Central memory CD4-positive, alpha-beta T cell (primary cell): ENCODE results near the gene BCL7B.
"Not testable (repeated sequence)": the region's sequence is repeated elsewhere in the genome, so short reads cannot be mapped to it uniquely, and the experiment has no call there.

Experiments
- DNase-seq: peaks from one replicate; pipeline ENCODE4 v3.0.0; 2022
- total RNA-seq, 3 experiments: gene quantifications; one replicate each; lab custom pipeline; 2026; lab: John Stamatoyannopoulos, UW

Gene BCL7B
- 49.6 to 62.9 (median 54.2) reads per million in 3 experiments for total RNA-seq

- DNase-seq, result peak; percentile 81
These were observed at the start of gene BCL7B for GRCh38 chr7:73557397-73558257. TSS of gene BCL7B (minus strand) at chr7:73557690. CDS start at chr7:73557578, 112 bp downstream.

- no peak for DNase-seq
These were observed 48.2 kb upstream of the BCL7B start for GRCh38 chr7:73605601-73606220.

GRCh38 chr7:73602721-73603651 is 45.5 kb upstream of the BCL7B start:
- DNase-seq, result no peak

DNA sequence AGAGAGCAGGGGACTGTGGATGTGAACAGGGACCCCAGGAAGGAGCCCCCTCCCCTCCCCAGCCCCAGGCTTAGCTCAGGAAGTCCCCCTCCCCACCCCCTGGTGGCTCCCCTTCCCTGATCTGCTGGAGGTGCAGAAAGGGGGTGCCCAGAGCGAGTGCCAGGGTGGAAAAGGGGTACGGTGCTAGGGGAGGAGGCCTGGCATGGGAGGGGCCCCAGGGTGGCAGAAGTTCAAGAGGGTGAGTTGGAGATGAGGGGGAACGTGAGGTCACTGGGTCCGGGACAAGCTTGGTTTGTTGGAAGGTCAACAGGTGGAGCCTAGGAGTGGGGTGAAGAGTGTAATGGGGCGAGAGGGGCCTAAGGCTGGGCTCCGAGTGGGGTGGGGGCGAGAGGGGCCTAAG is 42.4 kb upstream of the BCL7B start:
- DNase-seq, result no peak

DNA sequence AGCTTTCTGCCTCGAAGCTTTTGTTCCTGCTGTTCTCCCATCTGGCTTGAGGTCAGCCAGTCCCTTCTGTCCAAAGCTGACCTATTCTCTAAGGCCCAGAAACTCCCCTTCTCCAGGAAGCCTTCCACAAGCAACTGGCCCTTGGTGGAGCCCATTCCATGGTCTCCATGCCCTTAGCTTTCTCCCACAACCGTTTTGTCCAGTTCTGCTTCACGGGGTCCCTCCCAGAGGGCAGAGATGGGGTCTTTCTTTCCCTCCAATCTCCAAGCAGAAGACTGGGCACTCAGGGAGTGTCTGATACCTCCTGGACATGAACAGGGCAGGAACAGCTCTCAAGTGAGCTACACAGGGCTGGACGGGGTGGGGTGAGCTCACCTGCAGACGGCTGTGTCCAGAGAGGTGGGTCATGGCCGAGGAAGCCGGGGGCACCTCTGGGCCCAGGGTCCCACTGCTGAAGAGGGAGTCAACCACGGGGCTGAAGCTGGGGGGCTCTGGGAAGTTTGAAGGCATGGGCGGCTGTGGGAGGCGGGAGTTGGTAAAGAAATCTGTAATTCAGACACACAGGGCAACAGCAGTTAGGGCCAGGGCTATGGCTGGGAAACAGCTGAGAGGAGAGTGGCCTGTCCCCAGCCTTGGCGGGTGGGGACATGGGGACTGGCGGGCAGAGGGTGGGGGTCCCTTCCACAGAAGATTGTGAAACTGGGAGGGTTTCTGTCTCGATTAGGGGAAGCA is 41.8 kb upstream of the BCL7B start:
- no peak for DNase-seq

- DNase-seq, result no peak
These were observed 40.7 kb upstream of the BCL7B start for GRCh38 chr7:73597978-73598782.

- DNase-seq, result no peak
These were observed 38.9 kb upstream of the BCL7B start for GRCh38 chr7:73596191-73597065.

DNA sequence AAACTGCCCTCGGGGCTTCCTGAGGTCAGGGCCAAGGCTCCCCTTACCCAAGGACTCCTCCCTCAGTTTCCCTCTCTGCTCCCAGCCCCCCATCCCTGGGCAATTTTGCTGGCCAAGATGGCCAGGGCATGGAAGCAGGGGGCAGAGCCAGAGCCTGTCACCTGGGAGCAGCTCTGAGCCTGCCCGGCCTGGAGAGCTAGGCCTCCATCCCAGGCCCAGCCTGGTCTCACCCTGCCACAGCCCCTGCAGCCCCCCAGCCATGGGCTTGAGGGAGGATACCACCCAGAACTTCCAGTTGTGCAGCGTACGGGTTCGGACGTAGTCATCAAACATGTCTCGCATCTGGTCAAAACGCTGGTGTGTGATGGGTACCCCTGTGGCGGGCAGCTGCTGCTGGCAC is 37.9 kb upstream of the BCL7B start:
- DNase-seq, result no peak

GRCh38 chr7:73593207-73594045 is 35.9 kb upstream of the BCL7B start:
- no peak for DNase-seq

GRCh38 chr7:73586911-73587310 is 29.4 kb upstream of the BCL7B start:
- no peak for DNase-seq

DNA sequence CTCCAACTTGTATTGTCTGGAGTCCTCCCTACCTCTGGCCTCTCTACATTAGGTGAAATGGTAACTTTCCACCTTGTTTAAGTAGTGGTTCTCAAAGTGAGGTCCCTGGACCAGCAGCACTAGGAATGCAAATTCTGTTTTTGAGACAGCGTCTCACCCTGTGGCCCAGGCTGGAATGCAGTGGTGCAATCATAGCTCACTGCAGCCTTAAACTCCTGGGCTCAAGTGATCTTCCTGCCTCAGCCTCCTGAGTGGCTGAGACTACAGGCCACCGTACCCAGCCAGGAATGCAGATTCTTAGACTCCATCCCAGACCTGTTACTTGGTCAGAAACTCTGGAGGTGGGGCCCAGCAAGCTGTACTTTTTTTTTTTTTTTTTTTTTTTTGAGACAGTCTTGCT is 27.7 kb upstream of the BCL7B start:
- DNase-seq, result no peak

GRCh38 chr7:73582664-73583202 is 25.2 kb upstream of the BCL7B start:
- DNase-seq, result no peak

- DNase-seq, result not testable (repeated sequence)
These were observed 23.5 kb upstream of the BCL7B start for GRCh38 chr7:73581006-73581405.

DNA sequence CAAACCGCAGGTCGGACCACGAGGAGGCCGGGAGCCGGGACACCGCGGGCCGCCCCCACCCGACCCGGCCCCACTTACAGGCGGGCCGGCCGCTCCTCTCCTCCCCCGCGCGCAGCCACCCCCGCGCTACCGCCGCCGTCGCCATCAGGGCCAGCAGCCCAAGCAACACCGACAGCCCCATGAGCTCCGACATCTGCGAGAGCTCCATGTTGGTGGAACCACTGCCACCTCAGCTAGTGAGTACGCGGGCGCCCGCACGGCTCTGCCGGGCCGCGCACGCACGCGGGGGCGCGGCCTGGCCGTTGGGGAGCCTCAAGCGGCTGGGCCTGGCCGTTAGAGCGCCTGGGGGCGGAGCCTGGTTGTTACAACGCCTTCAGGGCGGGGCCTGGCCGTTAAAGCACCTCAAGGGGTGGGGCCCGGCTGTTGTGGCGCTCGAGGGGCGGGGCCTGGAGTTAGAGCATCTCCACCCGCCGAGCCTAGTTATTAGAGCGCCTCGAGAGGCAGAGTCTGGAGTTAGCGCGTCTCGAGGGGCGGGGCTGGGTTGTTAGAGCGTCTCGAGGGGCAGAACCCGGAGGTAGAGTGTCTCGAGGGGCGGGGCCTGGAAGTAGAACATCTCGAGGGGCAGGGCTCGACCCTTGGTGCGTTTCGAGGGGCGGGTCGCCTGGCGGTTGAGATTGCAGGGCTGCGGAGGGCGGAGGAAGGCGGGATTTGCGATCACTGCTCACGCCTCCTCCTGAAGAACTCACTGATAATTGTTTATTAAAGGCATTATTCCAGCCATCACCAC is 21.0 kb upstream of the BCL7B start, which contains the start of gene TBL2:
Gene TBL2, minus strand, starts transcription at position 238 of the 787 bp plus-strand sequence. Its CDS starts 30 bp downstream, at position 208.
- DNase-seq, result peak; percentile 98

GRCh38 chr7:73577627-73578341 is 20.3 kb upstream of the BCL7B start:
- DNase-seq, result no peak

GRCh38 chr7:73573791-73574190 is 16.3 kb upstream of the BCL7B start:
- DNase-seq, result no peak

DNA sequence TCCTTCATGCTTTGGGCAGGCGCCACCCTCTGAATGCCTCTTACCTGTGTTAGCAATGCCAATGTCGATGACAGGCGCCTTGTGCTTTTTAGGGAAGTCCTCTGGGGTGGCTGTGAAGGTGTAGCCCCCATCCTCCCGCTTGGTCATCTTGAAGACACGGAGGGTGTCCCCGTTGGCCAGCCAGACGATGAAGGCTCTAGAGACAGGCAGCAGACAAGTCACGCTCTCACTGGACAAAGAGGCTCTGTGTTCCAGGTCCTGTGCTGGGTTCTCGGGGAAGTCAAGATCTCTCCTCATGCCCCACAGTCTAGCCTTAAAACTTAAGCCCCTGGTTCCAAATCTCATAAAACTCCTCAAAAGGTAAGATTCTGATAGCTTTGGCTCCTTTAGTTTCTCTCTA is 15.8 kb upstream of the BCL7B start:
- no peak for DNase-seq
